Cardiac muscle cell (in vitro differentiated cells and primary cell): ENCODE data around the gene NR3C1. TPM values are rescaled to one million over a fixed set of nuclear protein-coding genes. Genes with fewer than 3 reads are reported as not detected.

ENCODE experiments used
- DNase-seq, 2 donors: peaks; one replicate each; pipeline versions ENCODE4 v3.0.0 to v3.0.0-alpha.2; 2010 to 2017; ENCODE audit warnings: low read depth in 1 of 2, low spot score in 1 of 2
- H3K27ac ChIP-seq: fragments of 200-600 bp; sonication (generic); 2 replicates; pipeline ENCODE4 v1.5.1; 2016
- H3K27me3 ChIP-seq: fragments of 200-600 bp; sonication (generic); 2 replicates; pipeline ENCODE4 v1.6.0; 2016; ENCODE audit warnings: control low read depth
- H3K36me3 ChIP-seq: fragments of 200-600 bp; sonication (generic); 2 replicates; pipeline ENCODE4 v1.5.1; 2016; ENCODE audit warnings: control low read depth
- H3K4me1 ChIP-seq: fragments of 200-600 bp; sonication (generic); 2 replicates; pipeline ENCODE4 v1.8.1; 2017; ENCODE audit warnings: low read depth, mild to moderate bottlenecking, mixed run types
- H3K4me3 ChIP-seq: fragments of 200-600 bp; sonication (generic); 2 replicates; pipeline ENCODE4 v1.5.1; 2016; ENCODE audit warnings: mild to moderate bottlenecking
- H3K9me3 ChIP-seq: fragments of 200-600 bp; sonication (generic); 2 replicates; pipeline ENCODE4 v1.5.1; 2017; ENCODE audit warnings: low read depth, mild to moderate bottlenecking, control low read depth
- polyA plus RNA-seq: library from polyadenylated mRNA; unstranded; fragments of >200 nt; fragmentation: Nextera tagmentation; extraction: Ambion mirVana; gene quantifications from 2 replicates; pipeline ENCODE4 v1.2.1, GENCODE V29; 2016
- total RNA-seq: library from RNA; depleted of rRNA; stranded (reverse); fragments of >200 nt; gene quantifications from 2 replicates; pipeline ENCODE4 v1.2.3, GENCODE V29; 2016
- TF ChIP-seq, protein P1 (sequence below): IDR thresholded peaks from 2 replicates; pipeline ENCODE4 v1.5.1; 2012; ENCODE audit warnings: low read depth, mild to moderate bottlenecking, low read length

Gene NR3C1
- total and polyA plus RNA-seq, 2 experiments from 2014 or later: 9.4 to 9.7 TPM

DNA sequence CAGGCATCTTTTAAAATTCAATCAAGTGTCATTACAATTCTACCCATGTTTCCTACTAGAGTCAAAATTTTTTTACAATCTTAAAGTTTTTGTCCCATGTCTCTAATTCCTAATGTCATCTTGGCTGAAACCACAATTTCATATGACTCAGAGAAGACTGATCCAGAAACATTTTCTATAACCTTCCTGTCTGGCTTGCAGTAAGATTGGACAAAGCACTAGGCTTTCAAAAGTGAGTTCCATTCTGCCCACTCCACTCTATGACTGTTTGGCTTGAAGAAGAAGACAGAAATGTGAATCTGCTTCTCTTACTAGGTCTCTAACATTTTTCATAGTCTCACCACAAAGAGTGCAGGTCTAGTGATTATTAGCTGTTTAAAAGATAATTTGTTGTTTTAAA, 88.8 kb downstream of the NR3C1 start:
- Histone ChIP-seq H3K4me3 (no peak overlapping the region), H3K27ac (no peak overlapping the region), H3K27me3 (no peaks in the 10 kb centered on the region), H3K36me3 (no peaks in the 10 kb centered on the region), H3K9me3 (no peaks in the 10 kb centered on the region), H3K4me1 (no peaks in the 10 kb centered on the region)
- TF ChIP-seq, protein P1, sequence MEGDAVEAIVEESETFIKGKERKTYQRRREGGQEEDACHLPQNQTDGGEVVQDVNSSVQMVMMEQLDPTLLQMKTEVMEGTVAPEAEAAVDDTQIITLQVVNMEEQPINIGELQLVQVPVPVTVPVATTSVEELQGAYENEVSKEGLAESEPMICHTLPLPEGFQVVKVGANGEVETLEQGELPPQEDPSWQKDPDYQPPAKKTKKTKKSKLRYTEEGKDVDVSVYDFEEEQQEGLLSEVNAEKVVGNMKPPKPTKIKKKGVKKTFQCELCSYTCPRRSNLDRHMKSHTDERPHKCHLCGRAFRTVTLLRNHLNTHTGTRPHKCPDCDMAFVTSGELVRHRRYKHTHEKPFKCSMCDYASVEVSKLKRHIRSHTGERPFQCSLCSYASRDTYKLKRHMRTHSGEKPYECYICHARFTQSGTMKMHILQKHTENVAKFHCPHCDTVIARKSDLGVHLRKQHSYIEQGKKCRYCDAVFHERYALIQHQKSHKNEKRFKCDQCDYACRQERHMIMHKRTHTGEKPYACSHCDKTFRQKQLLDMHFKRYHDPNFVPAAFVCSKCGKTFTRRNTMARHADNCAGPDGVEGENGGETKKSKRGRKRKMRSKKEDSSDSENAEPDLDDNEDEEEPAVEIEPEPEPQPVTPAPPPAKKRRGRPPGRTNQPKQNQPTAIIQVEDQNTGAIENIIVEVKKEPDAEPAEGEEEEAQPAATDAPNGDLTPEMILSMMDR: no peak
- peak in 1 of 2 donors; percentile 61 for DNase-seq

DNA sequence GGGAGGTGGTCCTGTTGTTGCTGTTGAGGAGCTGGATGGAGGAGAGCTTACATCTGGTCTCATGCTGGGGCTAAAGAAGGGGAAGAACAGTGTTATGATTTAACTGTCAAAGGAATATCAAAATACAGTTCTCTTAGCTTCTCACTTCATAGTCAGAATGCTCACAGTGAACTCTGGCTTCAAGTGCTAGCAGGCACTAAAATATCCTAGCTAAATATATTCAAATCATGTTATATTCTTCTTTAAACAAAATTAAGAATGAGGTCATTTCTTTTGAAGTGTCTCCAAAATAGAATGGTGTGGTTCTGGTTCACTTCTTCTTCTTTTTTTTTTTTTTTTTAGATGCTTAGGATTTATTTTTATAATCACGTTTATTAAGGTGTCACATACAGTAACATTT, 89.4 kb downstream of the NR3C1 start:
- H3K36me3 ChIP-seq: no peaks in the 10 kb centered on the region
- H3K27me3 ChIP-seq: no peaks in the 10 kb centered on the region
- H3K4me3 ChIP-seq: no peak overlapping the region
- no peak for DNase-seq
- no peaks in the 10 kb centered on the region for H3K9me3 ChIP-seq
- TF ChIP-seq, protein P1: no peak
- no peaks in the 10 kb centered on the region for H3K4me1 ChIP-seq
- no peak overlapping the region for H3K27ac ChIP-seq

DNA sequence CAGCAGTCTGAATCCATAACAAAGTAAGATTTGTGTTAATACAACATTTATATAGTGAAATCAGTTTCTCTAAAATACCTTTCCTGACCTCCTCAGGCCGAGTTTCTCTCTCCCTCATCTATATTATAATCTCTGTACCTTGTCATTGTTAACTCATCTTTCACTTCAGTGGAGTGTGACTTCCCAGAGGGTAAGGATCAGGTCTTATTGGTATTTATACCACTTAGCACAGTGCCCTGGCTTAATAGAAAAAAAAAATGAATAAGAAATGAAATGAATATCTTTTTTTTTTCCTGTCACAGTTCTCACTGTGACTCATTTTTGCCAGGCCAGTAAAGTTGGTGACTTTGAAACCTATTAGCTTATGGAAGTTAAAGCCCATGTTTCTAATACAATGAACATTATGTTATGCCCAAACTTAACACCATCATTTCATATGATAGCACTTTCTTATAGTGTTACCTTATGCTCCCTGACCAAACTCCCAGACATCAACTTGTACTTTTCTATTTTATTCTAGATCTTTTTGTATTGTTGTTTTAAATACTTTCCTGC, 90.1 kb downstream of the NR3C1 start:
- Histone ChIP-seq H3K27me3 (no peaks in the 10 kb centered on the region), H3K36me3 (no peaks in the 10 kb centered on the region), H3K4me1 (no peaks in the 10 kb centered on the region), H3K27ac (no peak overlapping the region), H3K9me3 (no peaks in the 10 kb centered on the region), H3K4me3 (no peak overlapping the region)
- TF ChIP-seq, protein P1: no peak
- DNase-seq: no peak

DNA sequence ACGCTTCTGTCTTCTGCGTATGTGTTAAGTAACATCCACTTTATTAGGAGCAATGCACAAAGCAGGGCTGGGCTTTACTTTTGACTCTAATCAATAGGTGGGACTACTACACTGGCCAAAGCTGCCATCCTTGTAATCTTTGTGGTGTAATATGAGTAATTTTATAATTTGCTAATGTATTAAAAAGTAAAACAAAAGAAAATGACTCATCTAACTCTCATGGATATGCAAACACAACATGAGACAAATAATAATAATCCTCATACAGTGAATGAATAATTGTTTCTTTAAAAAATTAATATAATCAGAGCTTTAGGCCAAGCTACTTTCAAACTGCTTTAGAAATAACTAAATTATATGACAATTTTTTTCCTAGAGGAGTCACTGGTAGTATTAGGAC, 90.7 kb downstream of the NR3C1 start:
- Histone ChIP-seq H3K27ac (no peak overlapping the region), H3K27me3 (no peaks in the 10 kb centered on the region), H3K36me3 (no peaks in the 10 kb centered on the region), H3K4me1 (no peaks in the 10 kb centered on the region), H3K9me3 (no peaks in the 10 kb centered on the region), H3K4me3 (no peak overlapping the region)
- TF ChIP-seq, protein P1: no peak
- no peak for DNase-seq

DNA sequence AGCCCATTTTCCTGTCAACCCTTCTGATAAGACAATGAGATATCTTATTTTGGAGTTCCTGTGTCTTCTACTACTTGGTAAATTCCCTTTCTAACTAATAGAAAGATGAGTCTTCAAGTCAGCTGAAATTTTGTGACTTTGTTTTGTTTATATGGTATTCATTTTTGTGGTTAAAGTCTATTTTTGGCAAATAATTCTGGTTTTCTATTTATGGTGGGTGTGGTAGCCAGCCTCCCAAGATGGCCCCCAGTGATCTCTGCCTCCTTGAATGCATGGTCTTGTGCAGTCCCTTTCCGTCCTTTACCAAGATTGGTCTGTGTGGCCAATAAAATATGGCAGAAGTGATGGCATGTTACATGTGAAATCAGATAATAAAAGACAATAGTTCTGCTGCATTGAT, 91.5 kb downstream of the NR3C1 start:
- TF ChIP-seq, protein P1: no peak
- Histone ChIP-seq H3K4me1 (no peaks in the 10 kb centered on the region), H3K36me3 (no peaks in the 10 kb centered on the region), H3K4me3 (no peak overlapping the region), H3K27me3 (no peaks in the 10 kb centered on the region), H3K9me3 (no peaks in the 10 kb centered on the region), H3K27ac (no peak overlapping the region)
- DNase-seq: no peak

DNA sequence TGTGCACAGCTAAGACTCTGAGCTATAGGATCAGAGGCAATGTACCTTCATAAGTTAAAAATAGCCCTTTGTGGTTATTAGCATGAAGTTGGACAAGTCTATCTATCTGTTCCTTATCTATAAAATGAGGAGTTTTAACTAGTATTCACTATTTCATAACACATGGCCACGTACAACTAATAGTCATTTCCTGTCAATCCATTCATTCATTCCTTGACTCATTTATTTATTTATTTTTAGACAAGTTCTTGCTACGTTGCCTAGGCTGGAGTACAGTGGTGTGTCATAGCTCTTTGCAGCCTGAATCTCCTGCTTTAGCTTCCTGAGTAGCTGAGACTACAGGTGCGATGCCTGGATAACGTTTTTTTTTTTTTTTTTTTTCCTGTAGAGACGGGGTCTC, 92.1 kb downstream of the NR3C1 start:
- H3K4me1 ChIP-seq: no peaks in the 10 kb centered on the region
- no peak overlapping the region for H3K4me3 ChIP-seq
- no peaks in the 10 kb centered on the region for H3K36me3 ChIP-seq
- TF ChIP-seq, protein P1: no peak
- DNase-seq: peak in 1 of 2 donors; percentile 62
- H3K9me3 ChIP-seq: no peaks in the 10 kb centered on the region
- H3K27me3 ChIP-seq: no peaks in the 10 kb centered on the region
- no peak overlapping the region for H3K27ac ChIP-seq
